A673 (cell line): ENCODE measurements around the gene GDPD5. TPM values are rescaled to one million over a fixed set of nuclear protein-coding genes. Genes with fewer than 3 reads are reported as not detected.

Experiments used
- BruUV-seq: library from RNA; stranded (reverse); fragments of 400-500 nt; replicated peaks from 2 replicates; lab custom pipeline; 2021; lab: Mats Ljungman, UMichigan
- CTCF ChIA-PET: fragments of 300-600 bp; sonication (Branson Sonifier 250); formaldehyde crosslinking; loops from one replicate; lab custom pipeline; 2022; ENCODE audit warnings: antibody characterized with exemption; lab: Charles Lee
- POLR2A ChIA-PET: fragments of 300-600 bp; sonication (Branson Sonifier 250); formaldehyde crosslinking; loops from one replicate; lab custom pipeline; 2022; ENCODE audit warnings: antibody characterized with exemption; ENCODE audit not compliant: low non-redundant PET; lab: Charles Lee
- DNase-seq: peaks from one replicate; pipeline ENCODE4 v3.0.0-alpha.2; 2015; ENCODE audit warnings: low spot score
- H3K27ac ChIP-seq: fragments of 200-600 bp; sonication (generic); 2 replicates; pipeline ENCODE4 v1.5.1; 2016; ENCODE audit warnings: mixed run types, low read depth, mild to moderate bottlenecking, mixed read lengths, antibody characterized with exemption, low read length; ENCODE audit not compliant: poor library complexity, severe bottlenecking
- H3K27me3 ChIP-seq: fragments of 200-600 bp; sonication (generic); replicated peaks from 2 replicates; pipeline ENCODE4 v1.6.1; 2017; ENCODE audit warnings: mixed run types, low read depth, mild to moderate bottlenecking, mixed read lengths, antibody characterized with exemption, low read length; ENCODE audit not compliant: insufficient read depth, poor library complexity
- H3K36me3 ChIP-seq: fragments of 200-600 bp; sonication (generic); 2 replicates; pipeline ENCODE4 v1.6.1; 2016; ENCODE audit warnings: mixed run types, mild to moderate bottlenecking, mixed read lengths, antibody characterized with exemption, low read length; ENCODE audit not compliant: insufficient read depth, poor library complexity, severe bottlenecking
- H3K4me1 ChIP-seq: fragments of 200-600 bp; sonication (generic); 2 replicates; pipeline ENCODE4 v1.6.1; 2017; ENCODE audit warnings: mixed run types, mild to moderate bottlenecking, mixed read lengths, antibody characterized with exemption, low read length; ENCODE audit not compliant: insufficient read depth, poor library complexity, severe bottlenecking
- H3K4me3 ChIP-seq: fragments of 200-600 bp; sonication (generic); 2 replicates; pipeline ENCODE4 v1.5.1; 2016; ENCODE audit warnings: low read depth, mixed run types, mild to moderate bottlenecking, mixed read lengths, low read length; ENCODE audit not compliant: poor library complexity, severe bottlenecking
- H3K9me3 ChIP-seq: fragments of 200-600 bp; sonication (generic); 2 replicates; pipeline ENCODE4 v1.6.1; 2016; ENCODE audit warnings: mixed run types, low read depth, mild to moderate bottlenecking, mixed read lengths, antibody characterized with exemption, low read length; ENCODE audit not compliant: poor library complexity, severe bottlenecking
- CTCF ChIP-seq: fragments of 300-800, 200-600 bp; sonication (generic); conservative IDR thresholded peaks from 2 replicates; pipeline ENCODE4 v1.5.1; 2017; ENCODE audit warnings: low read depth, mild to moderate bottlenecking, antibody characterized with exemption, low read length, moderate library complexity, mixed read lengths
- EZH2 ChIP-seq: fragments of 200-600 bp; sonication (generic); IDR thresholded peaks from 2 replicates; pipeline ENCODE4 v1.6.1; 2017; ENCODE audit warnings: borderline replicate concordance, low read depth, mild to moderate bottlenecking, mixed read lengths, antibody characterized with exemption, low read length; ENCODE audit not compliant: poor library complexity, severe bottlenecking
- intact Hi-C: fragments of 100-400 bp; cut with micrococcal nuclease; formaldehyde crosslinking; loops from one replicate; pipeline ENCODE4 v1.10.0; 2022; ENCODE audit not compliant: unreplicated experiment
- total RNA-seq: library from RNA; stranded (reverse); gene quantifications from 2 replicates; pipeline ENCODE4 v1.2.3, GENCODE V29; 2021

Gene GDPD5
- total RNA-seq, 1 experiment from 2014 or later = 1.4 TPM

GRCh38 chr11:75481223-75481921, 44.4 kb downstream of the GDPD5 start:
- TF ChIP-seq CTCF (no peak), EZH2 (no peak)
- no peak overlapping the region for H3K27ac ChIP-seq
- no peaks in the 10 kb centered on the region for H3K4me1 ChIP-seq
- intact Hi-C loops = no loop called here
- no peaks in the 10 kb centered on the region for H3K27me3 ChIP-seq
- no peaks in the 10 kb centered on the region for H3K36me3 ChIP-seq
- POLR2A ChIA-PET = no interaction called here
- no peak overlapping the region for H3K4me3 ChIP-seq
- no peak for DNase-seq
- H3K9me3 ChIP-seq = no peaks in the 10 kb centered on the region
- CTCF ChIA-PET = interaction anchor here (0.5 kb wide), 1 partner anchor 96 kb away, joined by 4 read pairs; no protein-coding TSS in a partner anchor
- no TSS peak for BruUV-seq

GRCh38 chr11:75480185-75481175, 45.3 kb downstream of the GDPD5 start:
- ChIA-PET CTCF (interaction anchor here (0.5 kb wide), 1 partner anchor 95 kb away, joined by 4 read pairs; no protein-coding TSS in a partner anchor), POLR2A (no interaction called here)
- no TSS peak for BruUV-seq
- DNase-seq = no peak
- TF ChIP-seq CTCF = no peak
- no peak for TF ChIP-seq EZH2
- Histone ChIP-seq H3K4me1 (peaks cover 7% of the 10 kb centered on the region), H3K27me3 (no peaks in the 10 kb centered on the region), H3K9me3 (no peaks in the 10 kb centered on the region), H3K4me3 (no peak overlapping the region), H3K36me3 (no peaks in the 10 kb centered on the region), H3K27ac (no peak overlapping the region)
- intact Hi-C loops = no loop called here

GRCh38 chr11:75479597-75480145, 46.1 kb downstream of the GDPD5 start:
- Histone ChIP-seq H3K27ac (no peak overlapping the region), H3K4me3 (no peak overlapping the region), H3K27me3 (no peaks in the 10 kb centered on the region), H3K36me3 (no peaks in the 10 kb centered on the region), H3K9me3 (no peaks in the 10 kb centered on the region), H3K4me1 (peaks cover 14% of the 10 kb centered on the region)
- POLR2A ChIA-PET = no interaction called here
- CTCF ChIA-PET = no interaction called here
- intact Hi-C loops = no loop called here
- no TSS peak for BruUV-seq
- TF ChIP-seq CTCF (no peak), EZH2 (no peak)
- DNase-seq = no peak
